Measurements from ENCODE around the gene AMFR.
"Not testable (repeated sequence)": the region's sequence is repeated elsewhere in the genome, so short reads cannot be mapped to it uniquely, and the experiment has no call there.

AMFR gene

DNA sequence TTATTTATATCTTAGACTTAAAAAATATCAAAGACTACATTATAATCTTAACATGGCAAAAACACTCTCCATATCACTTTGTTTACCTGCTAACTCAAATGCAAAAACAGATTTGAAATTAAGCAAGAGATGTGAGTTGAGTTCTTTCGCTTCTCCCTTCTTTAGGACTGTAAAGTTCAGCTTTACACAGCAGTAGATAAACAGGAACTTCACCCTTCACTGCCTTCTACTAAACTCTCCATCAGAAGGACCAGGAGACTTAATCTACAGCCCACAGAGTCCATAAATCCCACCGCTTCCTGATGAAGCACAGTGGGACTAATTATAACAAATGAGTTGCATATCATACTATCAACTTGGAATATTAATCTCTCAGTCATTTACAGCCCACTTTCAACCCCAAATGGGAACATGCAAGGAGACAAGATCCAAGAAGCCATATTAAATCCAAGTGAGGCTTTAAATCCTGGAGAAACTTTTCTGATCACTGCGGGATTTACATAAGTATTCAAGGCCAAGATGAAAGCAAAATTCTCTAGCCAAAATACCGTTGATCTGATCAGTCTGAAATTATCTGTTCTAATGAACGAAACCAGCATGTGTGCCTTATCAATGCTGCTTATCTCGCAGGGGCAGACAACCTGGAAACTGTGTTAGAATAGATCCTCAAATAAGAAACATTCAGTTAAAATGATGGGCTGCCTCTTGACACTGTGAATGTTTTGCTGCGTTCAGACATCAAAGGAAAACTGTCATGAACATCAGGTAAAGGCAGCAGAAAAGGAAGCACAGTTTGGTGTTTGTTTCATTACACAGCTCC lies 1.6 kb downstream of the AMFR start:
- DNase-seq, result peak; percentile 12

DNA sequence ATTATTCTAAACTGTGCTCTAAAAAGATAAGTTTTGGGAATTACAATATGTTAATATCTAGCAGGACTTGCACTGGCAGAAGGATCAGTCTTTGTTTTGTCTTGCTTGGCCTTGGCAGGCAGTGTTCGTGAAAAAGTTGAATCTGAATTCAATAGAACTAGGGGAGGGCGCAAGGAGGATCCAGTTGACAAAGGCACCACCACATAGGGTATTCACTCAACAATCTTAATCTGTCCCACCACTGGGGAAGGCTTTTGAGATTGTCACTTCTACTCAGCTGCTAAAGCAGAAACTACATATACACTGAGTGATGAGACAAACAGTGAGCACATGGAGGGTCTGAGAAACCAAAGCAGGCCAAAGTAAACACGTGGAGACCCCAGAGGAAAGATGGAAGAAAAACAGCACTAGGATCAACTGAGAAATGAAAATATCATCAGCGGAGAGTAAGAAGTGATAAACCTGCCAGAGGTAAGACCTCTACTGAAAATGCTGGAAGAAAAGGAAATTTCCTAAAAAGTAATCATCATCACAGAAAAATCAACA lies 2.4 kb downstream of the AMFR start:
- DNase-seq, result no peak

DNA sequence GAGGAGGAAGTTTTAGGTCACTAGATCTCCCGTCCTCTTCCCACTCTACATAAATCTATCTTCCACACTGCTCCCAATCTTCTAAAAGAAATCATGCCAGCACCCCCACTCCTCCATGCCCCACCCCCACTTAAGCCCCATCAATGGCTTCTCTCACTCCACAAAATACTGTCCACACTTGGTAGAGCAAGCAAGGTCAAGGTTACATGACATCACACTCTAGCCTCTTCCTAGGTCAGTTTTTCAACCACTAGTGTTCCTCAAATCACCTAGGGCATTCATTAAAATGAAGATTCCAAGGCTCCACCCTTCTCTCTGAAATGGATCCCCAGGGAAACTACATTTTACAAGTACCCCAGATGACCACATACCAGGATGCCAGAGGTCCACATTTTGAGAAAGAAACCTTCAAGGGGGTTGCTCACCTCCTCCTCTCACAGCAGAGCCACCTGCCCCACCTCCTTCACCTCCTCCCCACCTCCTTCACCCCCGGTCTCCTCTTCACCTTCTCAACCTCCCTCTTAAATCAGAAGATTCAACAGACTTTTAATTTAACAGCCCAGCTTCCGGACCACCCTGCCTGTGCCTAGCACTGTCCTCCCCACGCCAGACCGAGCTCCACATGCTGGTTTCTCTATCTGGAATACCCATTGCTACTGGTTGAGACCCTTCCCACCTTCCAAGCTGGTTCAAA lies 3.2 kb downstream of the AMFR start:
- no peak for DNase-seq

DNA sequence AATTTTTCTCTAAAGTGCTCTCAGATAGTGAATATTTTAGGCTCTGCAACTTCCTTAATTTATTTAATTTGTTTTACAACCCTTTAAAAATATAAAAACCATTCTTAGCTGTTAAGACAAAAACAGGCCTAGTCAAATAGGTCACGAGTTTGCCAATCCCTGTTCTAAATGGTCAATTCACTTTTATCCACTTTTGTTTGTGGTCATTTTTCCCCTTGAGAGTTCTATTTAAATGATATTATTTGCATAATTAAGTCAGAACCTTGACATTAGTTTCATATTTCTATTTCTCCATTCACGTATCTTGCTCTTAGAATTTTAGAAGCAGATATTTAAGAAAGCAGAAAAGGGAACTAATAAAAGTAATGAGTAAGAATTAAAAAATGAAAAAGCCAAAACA lies 4.0 kb downstream of the AMFR start:
- no peak for DNase-seq

DNA sequence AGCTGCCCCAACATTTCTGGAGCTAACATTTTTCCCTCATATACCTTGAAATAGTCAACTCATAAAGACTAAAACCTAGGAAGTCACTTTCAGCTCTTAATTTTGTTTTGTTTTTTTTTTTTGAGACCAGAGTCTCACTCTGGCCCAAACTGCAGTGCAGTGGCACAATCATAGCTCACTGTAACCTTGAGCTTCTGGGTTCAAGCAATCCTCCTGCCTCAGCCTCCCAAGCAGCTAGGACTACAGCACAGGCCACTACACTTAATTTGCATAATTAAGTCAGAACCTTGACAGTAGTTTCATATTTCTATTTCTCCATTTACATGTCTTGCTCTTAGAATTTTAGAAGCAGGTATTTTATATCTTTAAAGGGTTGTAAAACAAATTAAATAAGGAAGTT lies 4.7 kb downstream of the AMFR start:
- DNase-seq, result no peak

DNA sequence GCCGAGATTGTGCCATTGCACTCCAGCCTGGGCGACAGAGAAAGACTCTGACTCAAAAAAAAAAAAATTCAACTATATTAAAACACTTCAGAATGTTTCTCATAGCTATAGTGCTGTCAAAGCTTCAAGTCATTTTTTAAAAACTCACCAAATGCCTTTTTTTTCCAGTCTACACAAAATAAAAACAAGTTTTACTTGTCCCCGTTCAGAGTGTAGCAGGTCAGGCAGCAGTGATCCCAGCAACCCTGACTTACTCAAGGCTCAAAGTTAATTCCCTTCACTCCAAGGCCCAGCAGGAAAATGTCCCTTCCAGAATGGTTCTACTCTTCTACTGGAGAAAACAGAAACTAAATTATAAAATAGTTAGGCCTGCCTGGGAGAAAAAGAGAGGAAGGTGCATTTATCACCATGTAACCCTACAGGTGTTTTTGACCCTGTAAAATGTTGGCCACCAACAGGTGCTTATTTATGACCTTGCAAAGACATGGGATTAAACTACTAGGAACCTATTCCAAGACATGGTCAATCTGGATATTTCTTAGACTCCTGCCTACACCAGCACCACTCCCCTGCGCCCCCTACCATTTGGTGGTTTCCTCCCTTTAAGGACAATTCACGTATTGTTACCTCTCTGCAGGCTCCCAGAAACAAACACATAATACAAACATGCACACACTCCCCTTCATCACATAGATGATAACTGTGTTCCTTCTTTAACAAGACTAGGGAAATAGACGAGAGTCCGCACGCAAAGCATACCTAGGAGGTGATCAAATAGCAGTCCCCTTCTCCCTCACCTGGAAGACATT lies 5.4 kb downstream of the AMFR start:
- no peak for DNase-seq

DNA sequence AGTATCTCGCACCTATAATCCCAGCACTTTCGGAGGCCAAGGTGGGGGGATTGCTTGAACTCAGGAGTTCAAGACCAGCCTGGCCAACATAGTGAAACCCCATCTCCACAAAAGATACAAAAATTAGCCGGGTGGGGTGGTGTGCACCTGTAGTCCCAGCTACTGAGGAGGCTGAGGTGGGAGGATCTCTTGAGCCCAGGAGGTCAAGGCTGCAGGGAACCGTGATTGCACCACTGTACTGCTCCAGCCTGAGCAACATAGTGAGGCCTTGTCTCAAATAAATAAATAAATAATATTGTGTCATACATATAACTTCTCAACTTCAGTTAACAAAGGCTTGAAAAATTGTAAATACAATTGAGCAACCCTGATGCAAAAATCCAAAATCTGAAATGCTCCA lies 8.2 kb downstream of the AMFR start:
- no peak for DNase-seq

DNA sequence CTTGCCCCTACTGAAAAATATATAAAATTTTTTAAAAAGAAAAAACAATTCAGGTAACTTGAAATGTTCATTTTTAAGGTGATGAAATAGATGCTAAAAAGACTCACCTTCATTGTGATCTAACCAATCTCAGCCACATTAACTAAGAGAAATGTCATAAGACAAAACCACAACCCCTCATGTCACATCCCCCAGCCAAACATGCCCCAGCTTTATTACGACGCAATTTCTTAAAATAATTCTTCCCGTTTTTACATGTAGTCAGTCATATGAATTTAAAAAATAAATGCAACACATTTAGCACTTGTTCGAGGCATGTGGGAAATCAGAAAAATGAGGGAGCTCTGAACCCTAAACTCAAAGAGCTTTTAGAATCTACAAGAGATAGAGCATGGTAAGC lies 9.5 kb downstream of the AMFR start:
- no peak for DNase-seq

DNA sequence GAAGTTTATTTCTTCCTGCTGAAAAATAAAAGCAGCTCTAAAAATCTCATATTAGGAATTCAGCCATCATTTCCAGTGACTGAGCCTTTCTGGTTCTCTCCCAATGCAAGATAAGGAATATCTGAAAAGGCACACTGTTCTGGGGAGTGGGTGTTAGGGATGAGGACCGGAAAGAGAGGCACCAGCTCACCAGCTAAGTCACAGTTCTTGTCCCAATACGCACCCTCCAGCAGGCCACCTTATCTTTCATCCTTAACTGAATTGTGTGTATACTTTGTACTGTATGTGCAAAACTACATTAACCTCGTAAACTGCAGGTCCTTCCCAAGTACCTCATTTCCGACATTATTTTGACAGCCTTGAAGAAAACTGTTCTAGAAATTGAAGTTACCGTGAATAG lies 11.0 kb downstream of the AMFR start:
- DNase-seq, result no peak

DNA sequence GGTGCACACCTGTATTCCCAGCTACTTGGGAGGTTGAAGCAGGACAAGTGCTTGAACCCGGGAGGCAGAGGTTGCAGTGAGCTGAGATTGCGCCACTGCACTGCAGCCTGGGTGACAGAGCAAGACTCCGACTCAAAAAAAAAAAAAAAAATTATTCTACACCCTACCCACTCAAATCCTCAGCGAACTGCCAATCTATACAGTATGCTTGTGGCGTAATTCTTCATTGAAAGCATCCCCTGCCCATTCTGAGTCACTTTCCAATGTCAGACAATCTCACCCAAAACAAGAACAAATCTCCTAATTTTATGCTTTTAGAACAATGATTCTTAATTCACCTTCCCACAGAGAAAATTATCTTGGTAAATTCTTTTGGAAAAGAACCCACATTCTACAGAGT lies 12.0 kb downstream of the AMFR start:
- DNase-seq, result no peak

DNA sequence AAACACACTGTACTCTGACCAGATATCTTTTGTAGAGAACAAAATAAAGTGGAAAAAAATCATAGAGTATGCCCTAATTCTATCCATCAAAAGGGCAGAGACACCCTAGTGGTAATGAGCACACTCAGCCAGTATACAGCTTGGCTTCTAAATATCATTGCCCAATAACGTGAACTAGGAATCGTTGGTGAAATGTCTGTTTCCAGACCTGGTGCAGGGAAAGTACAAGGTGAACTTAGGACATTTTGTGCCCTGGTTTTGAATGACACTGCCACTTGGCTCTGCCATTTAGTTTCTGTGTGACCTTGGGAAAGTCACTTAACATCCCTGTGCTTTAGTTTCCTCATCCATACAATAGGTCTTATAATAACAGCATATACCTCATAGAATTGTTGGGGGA lies 13.7 kb downstream of the AMFR start:
- DNase-seq, result no peak

DNA sequence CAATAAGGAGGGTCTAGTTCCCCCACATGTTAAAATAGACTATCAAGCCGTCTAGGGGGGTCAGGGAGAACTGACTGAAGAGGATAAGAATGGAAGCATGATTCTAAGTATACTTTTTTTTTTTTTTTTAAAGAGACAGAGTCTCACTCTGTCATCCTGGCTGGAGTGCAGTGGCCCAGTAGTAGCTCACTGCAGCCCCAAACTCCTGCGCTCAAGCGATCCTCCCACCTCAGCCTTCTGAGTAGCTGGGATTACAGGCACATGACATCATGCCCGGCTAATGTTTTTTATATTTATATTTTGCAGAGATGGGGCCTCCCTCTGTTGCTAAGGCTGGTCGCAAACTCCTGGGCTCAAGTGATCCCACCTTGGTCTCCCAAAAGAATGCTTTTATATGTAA lies 14.2 kb downstream of the AMFR start:
- no peak for DNase-seq

DNA sequence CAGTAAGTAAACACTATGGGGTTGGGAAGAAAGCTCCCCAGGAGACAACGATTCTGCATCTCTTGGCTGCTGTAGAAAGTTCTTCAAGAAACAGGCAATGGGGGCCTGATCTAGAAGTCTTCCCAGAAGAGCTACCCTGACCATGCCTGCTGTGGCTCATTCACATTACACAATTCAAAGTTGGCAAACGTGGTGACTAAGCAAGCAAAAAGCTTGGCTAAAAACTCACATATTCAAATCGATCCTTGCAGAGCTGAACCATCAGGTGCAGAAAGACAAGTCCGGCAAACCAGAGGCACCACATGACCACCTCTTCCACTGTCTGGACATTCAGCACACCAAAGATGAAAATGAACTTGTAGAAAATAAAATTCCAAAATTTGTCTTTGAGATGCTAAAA lies 16.1 kb downstream of the AMFR start:
- DNase-seq, result no peak

DNA sequence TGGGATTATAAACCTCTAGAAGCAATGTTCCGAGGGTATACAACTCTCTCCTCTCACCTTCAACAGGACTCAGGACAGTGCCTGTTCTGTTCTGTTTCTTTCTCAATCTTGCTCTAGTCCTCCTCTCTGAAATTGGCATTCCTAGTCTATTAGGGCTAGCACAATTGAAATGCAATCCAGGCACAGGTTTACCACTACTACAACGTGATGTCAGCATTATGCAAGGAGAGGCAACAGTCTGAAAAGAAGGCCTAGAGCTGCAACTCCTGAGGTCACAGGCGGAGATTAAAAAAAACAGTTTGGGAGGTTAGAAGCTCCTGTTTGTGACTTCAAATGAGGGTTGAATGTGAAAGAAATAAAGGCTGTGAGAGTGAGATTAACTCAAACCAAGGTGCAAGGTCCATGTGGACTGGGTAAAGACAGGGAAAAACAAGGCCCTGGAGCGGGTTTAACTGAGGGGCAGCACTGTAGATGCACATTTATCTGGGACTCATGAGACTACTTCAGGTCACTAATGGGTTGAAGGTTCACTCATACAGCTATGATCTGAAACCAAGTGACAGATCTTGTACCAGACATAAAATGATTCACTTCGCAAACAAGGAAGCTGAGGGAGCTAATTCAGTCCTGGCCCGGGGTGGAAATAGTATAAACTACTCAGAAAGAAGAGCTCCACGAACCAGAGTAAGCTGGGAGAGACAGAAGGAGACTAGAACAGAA lies 16.8 kb downstream of the AMFR start:
- DNase-seq, result no peak

DNA sequence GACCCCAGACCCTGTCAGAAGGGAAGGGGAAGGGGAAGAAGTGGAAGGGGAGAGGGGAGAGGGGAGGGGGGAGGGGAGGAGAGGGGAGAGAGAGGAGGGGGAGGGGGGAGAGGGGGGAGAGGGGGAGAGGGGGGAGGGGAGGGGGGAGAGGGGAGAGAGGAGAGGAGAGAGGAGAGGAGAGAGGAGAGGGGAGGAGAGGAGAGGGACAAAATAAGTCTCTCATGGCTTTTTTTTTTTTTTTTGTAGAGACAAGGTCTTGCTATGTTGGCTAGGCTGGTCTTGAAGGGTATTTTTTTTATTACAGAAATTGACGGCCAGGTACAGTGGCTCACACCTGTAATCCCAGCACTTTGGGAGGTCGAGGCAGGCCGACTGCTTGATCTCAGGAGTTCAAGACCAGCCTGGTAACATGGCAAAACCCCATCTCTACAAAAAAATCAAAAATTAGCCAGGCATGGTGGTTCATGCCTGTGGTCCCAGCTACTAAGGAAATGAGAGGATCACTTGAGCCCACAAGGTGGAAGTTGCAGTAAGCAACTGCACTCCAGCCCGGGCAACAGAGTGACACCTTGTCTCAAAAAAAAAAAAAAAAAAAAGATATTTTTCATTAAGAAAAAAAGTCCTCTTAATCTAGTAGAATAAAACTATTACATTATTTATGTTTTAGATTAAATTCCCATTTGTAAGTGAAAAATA lies 19.2 kb downstream of the AMFR start:
- no peak for DNase-seq

DNA sequence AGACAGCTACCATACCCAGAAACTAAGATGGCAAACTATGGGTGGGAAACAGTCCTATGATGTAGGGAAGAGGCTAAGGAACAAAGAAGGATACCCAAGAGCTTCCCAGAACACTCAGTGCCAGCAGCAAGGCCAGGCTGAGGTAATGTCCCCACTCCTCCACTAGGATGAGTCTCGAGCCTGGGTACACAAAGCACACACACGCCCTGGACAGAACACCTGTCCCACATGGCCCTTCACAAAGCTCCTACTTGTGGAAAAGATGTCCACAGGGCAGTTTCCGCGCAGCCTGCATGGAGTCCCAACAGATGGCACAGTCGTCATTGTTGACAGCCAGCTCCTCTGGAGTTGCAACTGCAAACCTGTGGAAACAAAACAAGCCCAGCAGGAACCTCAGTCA lies 23.9 kb downstream of the AMFR start:
- no peak for DNase-seq

DNA sequence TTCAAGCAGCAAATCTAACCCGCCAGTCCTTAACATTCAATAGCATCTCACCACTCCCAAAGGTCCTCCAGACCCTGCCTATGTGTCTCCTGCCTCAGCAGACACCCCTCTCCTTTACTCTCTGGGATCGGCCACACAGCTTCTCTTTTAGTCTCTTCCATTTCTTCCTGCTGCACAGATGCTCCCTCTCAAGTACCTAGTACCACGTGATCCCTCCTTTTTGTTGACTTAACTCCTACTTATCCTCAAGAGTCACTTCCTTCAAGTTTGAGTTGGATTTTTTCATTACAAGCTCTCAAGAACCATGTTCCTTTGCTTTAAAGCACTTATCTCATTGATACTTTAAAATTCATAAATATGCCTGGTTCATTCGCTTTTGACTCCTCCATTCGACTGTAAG lies 24.9 kb downstream of the AMFR start:
- no peak for DNase-seq

DNA sequence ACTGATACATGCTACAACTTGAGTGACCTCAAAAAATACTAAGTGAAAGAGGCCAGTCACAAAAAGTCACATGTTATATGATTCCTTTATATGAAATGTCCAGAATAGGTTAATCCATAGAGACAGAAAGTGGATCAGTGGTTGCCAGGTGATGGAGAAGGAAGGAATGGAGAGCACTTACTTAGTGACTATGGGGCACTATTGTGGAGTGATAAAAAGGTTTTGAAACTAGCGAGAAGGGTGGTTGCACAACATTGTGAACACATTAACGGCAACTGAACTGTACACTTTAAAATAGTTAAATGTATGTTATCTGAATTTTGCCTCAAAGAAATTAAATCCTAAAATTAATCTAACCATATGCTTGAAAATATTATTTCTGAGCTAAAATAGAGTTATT lies 25.9 kb downstream of the AMFR start:
- DNase-seq, result no peak

DNA sequence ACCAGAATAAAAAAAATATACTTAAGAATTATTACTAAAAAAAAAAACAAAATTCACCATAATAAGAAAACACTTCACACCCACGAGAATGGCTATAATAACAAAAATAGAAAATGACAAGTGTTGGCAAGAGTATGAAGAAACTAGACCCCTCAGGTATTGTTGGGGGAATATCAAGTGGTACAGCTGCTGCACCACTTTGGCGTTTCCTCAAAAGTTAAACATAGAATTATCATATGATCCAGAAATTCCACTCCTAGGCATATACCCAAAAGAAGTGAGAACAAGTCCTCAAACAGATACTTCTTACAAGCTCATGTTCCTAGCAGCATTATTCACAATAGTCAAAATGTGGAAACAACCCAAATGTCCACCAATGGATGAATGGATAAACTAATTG lies 26.3 kb downstream of the AMFR start:
- DNase-seq, result no peak

DNA sequence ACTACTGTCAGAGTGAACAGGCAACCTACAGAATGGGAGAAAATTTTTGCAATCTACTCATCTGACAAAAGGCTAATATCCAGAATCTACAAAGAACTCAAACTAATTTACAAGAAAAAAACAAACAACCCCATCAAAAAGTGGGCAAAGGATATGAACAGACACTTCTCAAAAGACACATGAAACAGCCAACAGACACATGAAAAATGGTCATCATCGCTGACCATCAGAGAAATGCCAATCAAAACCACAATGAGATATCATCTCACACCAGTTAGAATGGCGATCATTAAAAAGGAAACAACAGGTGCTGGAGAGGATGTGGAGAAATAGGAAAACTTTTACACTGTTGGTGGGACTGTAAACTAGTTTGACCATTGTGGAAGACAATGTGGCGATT lies 28.6 kb downstream of the AMFR start:
- not testable (repeated sequence) for DNase-seq

DNA sequence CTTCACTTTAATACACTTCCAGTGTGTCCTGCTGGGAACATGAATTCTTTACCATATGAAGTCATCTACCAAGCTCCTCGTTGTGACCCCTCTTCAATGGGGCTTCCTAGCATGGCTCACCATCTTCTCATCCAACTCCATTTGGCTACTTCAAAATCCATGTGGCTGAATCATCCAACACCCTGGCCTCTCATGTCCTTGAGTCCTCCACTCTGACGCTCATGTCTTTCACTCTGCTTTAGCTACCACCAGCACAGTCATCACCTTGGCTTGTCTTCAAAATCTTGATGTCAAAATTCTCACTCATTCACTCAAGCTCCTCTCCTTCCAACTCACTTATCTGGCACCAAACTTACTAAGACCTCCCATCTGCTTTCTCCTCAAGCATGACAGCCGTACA lies 35.8 kb downstream of the AMFR start:
- DNase-seq, result no peak

DNA sequence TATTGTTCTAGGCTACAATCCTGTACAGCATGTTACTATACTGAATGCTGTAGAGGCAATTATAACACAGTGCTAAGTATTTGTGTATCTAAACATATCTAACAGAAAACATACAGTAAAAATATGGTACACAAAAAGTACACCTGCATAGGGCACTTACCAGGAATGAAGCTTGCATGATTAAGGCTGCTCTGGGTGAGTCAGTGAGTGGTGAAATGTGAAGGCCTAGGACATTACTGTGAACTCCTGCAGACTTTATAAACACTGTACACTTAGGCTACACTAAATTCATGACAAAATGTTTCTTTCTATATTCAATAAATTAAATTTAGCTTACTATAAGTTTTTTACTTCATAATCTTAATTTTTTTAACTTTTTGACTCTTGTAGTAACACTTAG lies 37.1 kb downstream of the AMFR start:
- DNase-seq, result no peak
